Measurements from ENCODE around the gene DDIT4. TPM values are rescaled to one million over a fixed set of nuclear protein-coding genes. Genes with fewer than 3 reads are reported as not detected.

DDIT4 gene
- total and polyA plus RNA-seq, 9 of the 15 experiments (the other 6 are each of a cell fraction or from before 2014, with no cell fraction given) = 8.2 to 675 (median 159) TPM

GRCh38 chr10:72265990-72266865 is 7.5 kb upstream of the DDIT4 start (continued):
- TF ChIP-seq ZBTB5 (IDR thresholded peaks at IDR 0.05) (no peak), ZNF174 (CRISPR knock-in tag; IDR thresholded peaks at IDR 0.05) (no peak), ZBTB40 (IDR thresholded peaks at IDR 0.05) (no peak), ZBTB40 (CRISPR knock-in tag; IDR thresholded peaks at IDR 0.05) (no peak), PURB (CRISPR knock-in tag; IDR thresholded peaks at IDR 0.05; ENCODE audit: low read depth) (no peak), ZNF444 (CRISPR knock-in tag; IDR thresholded peaks at IDR 0.05) (no peak), NFATC3 (IDR thresholded peaks at IDR 0.05) (no peak), TEAD1 (CRISPR knock-in tag; IDR thresholded peaks at IDR 0.05) (no peak; a peak in 1 of 4 replicates), MXI1 (IDR thresholded peaks at IDR 0.05; ENCODE audit: low read depth, low read length) (no peak), BRF2 (IDR thresholded peaks at IDR 0.05; ENCODE audit: borderline replicate concordance, insufficient read depth, insufficient read length) (no peak), PTTG1 (tag; IDR thresholded peaks at IDR 0.05; ENCODE audit: low read depth) (no peak), SMAD2 (IDR thresholded peaks at IDR 0.05; ENCODE audit: low read depth, low read length) (no peak), RBM22 (IDR thresholded peaks at IDR 0.05; ENCODE audit: low read depth, low read length, poor library complexity, severe bottlenecking) (no peak), CREBBP (IDR thresholded peaks at IDR 0.05; ENCODE audit: low read depth, low read length) (no peak), JUNB (CRISPR knock-in tag; conservative IDR thresholded peaks at IDR 0.05) (no peak), ZFPM2 (CRISPR knock-in tag; IDR thresholded peaks at IDR 0.05) (no peak)
